Measurements from ENCODE around the gene A4GNT.

The A4GNT gene

DNA sequence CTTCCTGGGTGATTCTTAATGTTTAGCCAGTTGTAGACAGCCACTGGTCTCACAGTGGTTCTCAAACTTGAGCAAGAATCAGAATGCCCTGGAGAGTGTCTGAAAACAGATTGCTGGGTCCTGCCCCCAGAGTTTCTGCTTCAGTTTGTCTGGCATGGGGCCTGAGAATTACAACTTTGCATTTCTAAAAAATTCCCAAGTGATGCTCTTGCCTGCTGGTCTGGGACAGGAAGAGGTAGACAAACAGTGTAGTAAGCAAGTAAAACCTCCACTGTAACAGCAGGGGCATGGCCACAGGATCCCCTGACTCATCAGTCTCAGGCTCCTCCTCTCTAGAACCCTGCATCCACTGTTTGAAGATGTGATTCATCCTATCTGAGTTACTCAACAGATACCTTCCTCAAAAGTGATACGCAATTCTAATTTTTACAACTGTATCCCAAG lies 53.3 kb downstream of the A4GNT start:
- peak in 1 of 2 donors; percentile 40 for DNase-seq (ENCODE audit: low read depth in 2 of 2)

DNA sequence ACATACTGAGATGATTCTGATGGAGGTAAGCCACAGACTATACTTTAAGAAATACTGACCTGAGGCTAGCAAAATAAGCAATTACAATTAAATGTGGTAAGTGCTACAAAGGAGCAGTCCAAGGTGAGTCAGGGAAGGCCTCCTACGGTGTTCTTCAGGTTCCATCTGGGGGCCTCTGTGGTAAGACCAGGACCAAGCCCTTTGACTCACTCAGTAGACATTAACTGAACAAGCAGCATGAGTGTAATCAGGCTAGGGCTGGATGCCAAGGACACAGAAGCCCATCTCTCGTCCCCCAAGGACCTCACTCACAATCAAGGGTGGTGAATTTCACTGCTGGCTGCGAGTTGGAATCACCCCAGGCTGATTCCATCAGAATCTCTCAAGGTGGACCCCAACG lies 54.1 kb downstream of the A4GNT start:
- no peak for DNase-seq (ENCODE audit: low read depth in 2 of 2)

All from stimulated activated CD4-positive, alpha-beta T cell treated with anti-CD3 and anti-CD28 coated beads, Interleukin-4, amount 100 ng/mL, for 48 hours (primary cell).